Activated B cell treated with CpG ODN at 0.5 μM for 24 hours (primary cell): ENCODE results near the gene LPAR1. TPM values are rescaled to one million over a fixed set of nuclear protein-coding genes. Genes with fewer than 3 reads are reported as not detected.

ENCODE experiments used
- ATAC-seq: fragments of 200-7000 bp; cut with Tn5 transposase; one replicate; pipeline ENCODE4 v1.10.0; 2021; ENCODE audit warnings: low read depth, mild to moderate bottlenecking, moderate library complexity
- CTCF ChIA-PET: fragments of 350-600 bp; sonication (Branson Sonifier 250); formaldehyde crosslinking; loops from one replicate; lab custom pipeline; 2021; ENCODE audit warnings: antibody characterized with exemption; lab: Charles Lee
- POLR2A ChIA-PET: fragments of 350-600 bp; sonication (Branson Sonifier 250); formaldehyde crosslinking; loops from one replicate; lab custom pipeline; 2021; ENCODE audit warnings: antibody characterized with exemption; lab: Charles Lee
- DNase-seq: peaks from one replicate; pipeline ENCODE4 v3.0.0; 2022
- H3K27ac Mint-ChIP-seq: one replicate; pipeline ENCODE4 v1.8.0; 2020; ENCODE audit warnings: mixed read lengths
- H3K27me3 Mint-ChIP-seq: one replicate; pipeline ENCODE4 v1.8.0; 2021; ENCODE audit warnings: mixed read lengths
- H3K36me3 Mint-ChIP-seq: one replicate; pipeline ENCODE4 v1.8.0; 2021; ENCODE audit warnings: low read depth, mixed read lengths
- H3K4me1 Mint-ChIP-seq: one replicate; pipeline ENCODE4 v1.8.0; 2021; ENCODE audit warnings: mixed read lengths
- H3K4me3 Mint-ChIP-seq: one replicate; pipeline ENCODE4 v1.8.0; 2020; ENCODE audit warnings: mild to moderate bottlenecking, mixed read lengths
- H3K9me3 Mint-ChIP-seq: one replicate; pipeline ENCODE4 v1.8.0; 2020; ENCODE audit warnings: mixed read lengths
- intact Hi-C: fragments of 100-400 bp; cut with micrococcal nuclease; formaldehyde crosslinking; loops from one replicate; pipeline ENCODE4 v1.15.1; 2024
- total RNA-seq: library from RNA; stranded (reverse); gene quantifications from 2 replicates; pipeline ENCODE4 v1.2.3, GENCODE V29; 2022
- TF ChIP-seq, protein P1 (sequence below): fragments of 200-600 bp; IDR thresholded peaks from one replicate; pipeline ENCODE4 v1.8.0; 2022; ENCODE audit warnings: antibody characterized with exemption, mild to moderate bottlenecking

Gene LPAR1
- total RNA-seq, 1 donor from 2014 or later = not detected

DNA sequence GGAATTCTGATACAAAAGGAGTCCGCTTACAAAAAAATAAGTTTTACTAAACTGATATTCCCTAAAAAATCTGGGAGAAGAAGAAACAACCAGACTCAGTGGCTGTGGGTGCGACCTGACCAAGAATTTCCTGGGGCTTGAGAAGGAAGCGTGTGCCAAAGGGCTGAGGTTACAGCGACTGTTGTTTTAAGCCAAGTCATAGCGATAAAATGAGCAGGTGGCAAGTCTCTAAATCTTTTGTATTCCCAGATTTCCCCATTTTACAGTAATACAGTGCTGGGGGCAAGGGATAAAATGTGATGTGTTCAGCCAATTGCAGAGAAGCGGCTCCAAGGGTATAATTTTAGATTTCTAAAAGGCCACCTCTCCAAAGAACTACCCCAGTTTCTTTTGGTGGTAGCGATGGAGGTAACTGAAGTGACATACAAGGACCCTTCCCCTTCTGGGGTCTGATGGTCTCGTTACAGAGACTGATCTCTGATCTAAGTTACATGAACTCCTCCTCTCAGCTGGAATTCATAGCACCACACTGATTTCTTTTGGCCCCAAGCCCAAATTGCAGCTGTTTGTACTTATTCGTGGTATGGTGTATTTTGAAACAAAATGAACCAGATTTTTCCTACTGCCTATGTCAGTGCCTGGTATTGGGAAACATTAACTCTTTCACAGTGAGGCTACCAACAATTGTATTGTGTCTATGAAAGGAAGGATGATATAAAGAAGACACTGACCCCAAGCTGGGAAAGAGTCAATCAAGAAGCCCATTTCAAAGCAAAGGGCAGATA, 41.6 kb downstream of the LPAR1 start:
- CTCF ChIA-PET = no interaction called here

DNA sequence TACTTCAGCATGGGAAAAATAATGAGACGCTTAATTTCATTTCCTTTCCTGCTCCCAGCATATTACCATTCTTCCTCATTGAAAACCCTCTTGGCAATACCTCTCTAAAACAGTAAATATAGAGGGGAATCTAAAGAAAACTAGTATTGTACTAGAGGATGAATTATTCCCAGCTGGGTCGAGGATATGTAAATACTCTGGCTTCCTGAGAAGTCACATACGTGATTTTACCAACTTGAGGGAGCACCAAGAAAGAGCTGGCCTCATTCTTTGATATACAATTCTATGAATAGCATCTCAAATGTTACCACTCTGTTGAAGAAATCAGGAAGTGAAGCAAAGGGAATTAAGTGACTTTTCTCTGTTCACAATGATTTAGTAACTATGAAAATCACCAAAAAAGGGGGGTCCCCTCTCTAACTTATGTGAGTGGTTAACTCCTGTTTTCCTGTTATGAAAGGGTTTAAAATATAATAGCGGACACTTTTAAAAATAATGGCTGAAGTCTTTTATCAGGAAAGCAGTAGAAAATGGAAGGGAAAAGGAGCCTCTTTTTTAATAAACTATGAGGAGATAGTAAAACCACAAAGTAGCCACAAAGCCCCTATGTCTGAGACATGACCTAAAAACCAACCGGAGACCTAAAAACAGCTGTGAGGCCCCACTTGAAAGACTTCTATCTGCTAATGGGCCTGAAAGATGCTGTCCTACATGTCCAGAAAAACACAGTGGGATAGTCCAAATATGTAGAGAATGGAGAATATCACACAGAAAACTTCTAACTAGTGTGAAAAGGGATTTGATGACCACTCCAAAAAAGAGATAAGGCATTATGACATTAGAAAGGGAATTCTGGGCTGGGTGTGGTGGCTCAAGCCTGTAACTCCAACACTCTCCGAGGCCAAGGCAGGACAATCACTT, 42.6 kb downstream of the LPAR1 start:
- Mint-ChIP-seq H3K36me3 (no peaks in the 10 kb centered on the region), H3K27ac (no peak overlapping the region), H3K27me3 (no peaks in the 10 kb centered on the region), H3K9me3 (no peaks in the 10 kb centered on the region), H3K4me3 (no peak overlapping the region), H3K4me1 (peaks cover 6% of the 10 kb centered on the region)
- CTCF ChIA-PET = no interaction called here
- ATAC-seq (no peak), DNase-seq (no peak)
- POLR2A ChIA-PET = no interaction called here
- TF ChIP-seq, protein P1, sequence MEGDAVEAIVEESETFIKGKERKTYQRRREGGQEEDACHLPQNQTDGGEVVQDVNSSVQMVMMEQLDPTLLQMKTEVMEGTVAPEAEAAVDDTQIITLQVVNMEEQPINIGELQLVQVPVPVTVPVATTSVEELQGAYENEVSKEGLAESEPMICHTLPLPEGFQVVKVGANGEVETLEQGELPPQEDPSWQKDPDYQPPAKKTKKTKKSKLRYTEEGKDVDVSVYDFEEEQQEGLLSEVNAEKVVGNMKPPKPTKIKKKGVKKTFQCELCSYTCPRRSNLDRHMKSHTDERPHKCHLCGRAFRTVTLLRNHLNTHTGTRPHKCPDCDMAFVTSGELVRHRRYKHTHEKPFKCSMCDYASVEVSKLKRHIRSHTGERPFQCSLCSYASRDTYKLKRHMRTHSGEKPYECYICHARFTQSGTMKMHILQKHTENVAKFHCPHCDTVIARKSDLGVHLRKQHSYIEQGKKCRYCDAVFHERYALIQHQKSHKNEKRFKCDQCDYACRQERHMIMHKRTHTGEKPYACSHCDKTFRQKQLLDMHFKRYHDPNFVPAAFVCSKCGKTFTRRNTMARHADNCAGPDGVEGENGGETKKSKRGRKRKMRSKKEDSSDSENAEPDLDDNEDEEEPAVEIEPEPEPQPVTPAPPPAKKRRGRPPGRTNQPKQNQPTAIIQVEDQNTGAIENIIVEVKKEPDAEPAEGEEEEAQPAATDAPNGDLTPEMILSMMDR = no peak
- intact Hi-C loops = no loop called here

More for the DNA sequence above, 41.6 kb downstream of the LPAR1 start:
- H3K27ac Mint-ChIP-seq = no peak overlapping the region
- TF ChIP-seq, protein P1 = no peak
- intact Hi-C loops = no loop called here
- DNase-seq = no peak
- no peak for ATAC-seq
- H3K4me1 Mint-ChIP-seq = peaks cover 6% of the 10 kb centered on the region
- H3K9me3 Mint-ChIP-seq = no peaks in the 10 kb centered on the region
- POLR2A ChIA-PET = no interaction called here
- H3K27me3 Mint-ChIP-seq = no peaks in the 10 kb centered on the region
- H3K36me3 Mint-ChIP-seq = no peaks in the 10 kb centered on the region
- no peak overlapping the region for H3K4me3 Mint-ChIP-seq

DNA sequence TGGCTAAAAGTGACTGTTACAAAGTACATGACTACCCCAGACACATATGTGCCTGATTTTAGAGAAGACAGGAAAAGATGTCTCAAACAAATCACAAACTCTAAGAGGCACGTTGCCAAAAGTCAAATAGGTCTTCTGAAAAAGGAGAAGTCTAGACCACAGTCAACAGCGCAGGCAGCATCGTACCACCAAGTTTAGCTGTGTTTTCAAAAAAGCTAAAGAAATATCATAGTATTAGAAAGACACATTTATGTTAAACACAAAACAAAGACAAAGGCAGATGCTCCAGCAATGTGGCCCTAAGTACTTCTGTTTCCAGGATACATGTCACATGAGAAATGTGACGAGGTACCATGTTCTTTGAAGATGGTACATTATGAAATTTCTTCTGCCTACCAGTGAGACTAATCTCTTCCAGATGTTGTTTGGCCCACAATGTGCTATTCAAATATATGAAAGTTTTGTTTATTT, 43.5 kb downstream of the LPAR1 start:
- intact Hi-C loops = no loop called here
- ATAC-seq = no peak
- POLR2A ChIA-PET = no interaction called here

DNA sequence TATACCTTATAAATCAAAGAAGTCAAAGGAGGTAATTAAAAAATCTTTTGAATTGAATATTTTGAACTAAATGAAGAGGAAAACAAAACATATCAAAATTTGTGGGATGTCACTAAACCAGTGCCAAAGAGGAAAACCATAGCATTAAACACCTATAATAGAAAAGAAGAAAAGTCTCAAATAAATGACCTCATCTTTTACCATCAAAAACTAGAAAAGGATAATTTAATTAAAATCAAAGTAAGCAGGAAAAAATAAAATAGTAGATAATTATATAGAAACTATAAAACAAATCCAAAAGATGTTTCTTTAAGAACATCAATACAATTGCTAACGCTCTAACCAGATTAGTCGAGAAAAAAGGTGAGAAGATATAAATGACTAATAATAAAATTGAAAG, 47.8 kb downstream of the LPAR1 start:
- no peak for DNase-seq
- CTCF ChIA-PET = no interaction called here
- Mint-ChIP-seq H3K9me3 (peaks cover 2% of the 10 kb centered on the region), H3K4me3 (no peak overlapping the region), H3K4me1 (peaks cover 8% of the 10 kb centered on the region), H3K27ac (no peak overlapping the region), H3K36me3 (no peaks in the 10 kb centered on the region), H3K27me3 (no peaks in the 10 kb centered on the region)
- TF ChIP-seq, protein P1 = no peak
- no peak for ATAC-seq
- POLR2A ChIA-PET = no interaction called here
- intact Hi-C loops = no loop called here

More for the DNA sequence above, 43.5 kb downstream of the LPAR1 start:
- peaks cover 6% of the 10 kb centered on the region for H3K4me1 Mint-ChIP-seq
- no peaks in the 10 kb centered on the region for H3K36me3 Mint-ChIP-seq
- H3K27me3 Mint-ChIP-seq = no peaks in the 10 kb centered on the region
- H3K4me3 Mint-ChIP-seq = no peak overlapping the region
- TF ChIP-seq, protein P1 = no peak
- H3K9me3 Mint-ChIP-seq = no peaks in the 10 kb centered on the region
- H3K27ac Mint-ChIP-seq = no peak overlapping the region
- CTCF ChIA-PET = no interaction called here
- no peak for DNase-seq

DNA sequence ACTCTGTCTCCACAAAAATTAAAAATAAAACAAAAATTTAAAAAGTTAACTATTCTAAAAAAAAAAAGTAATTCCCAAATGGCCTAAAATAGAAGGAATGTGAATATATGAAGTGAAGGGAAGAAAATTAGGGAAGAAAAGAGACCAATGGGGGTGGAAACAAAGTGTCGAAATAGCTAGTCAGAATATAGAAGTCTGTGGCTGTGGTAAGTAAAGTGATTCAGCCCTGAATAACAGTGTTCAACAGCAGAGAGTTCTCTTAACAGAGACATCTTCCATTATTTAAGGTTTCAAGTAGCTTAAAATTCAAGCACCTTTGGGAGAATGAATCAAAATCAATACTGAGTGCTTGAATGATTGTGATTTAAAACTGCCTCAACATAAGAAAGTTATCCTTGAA, 51.7 kb downstream of the LPAR1 start:
- H3K4me3 Mint-ChIP-seq = no peak overlapping the region
- TF ChIP-seq, protein P1 = no peak
- peaks cover 4% of the 10 kb centered on the region for H3K9me3 Mint-ChIP-seq
- H3K27me3 Mint-ChIP-seq = no peaks in the 10 kb centered on the region
- POLR2A ChIA-PET = no interaction called here
- intact Hi-C loops = no loop called here
- H3K36me3 Mint-ChIP-seq = no peaks in the 10 kb centered on the region
- H3K4me1 Mint-ChIP-seq = peaks cover 2% of the 10 kb centered on the region
- DNase-seq (no peak), ATAC-seq (no peak)
- H3K27ac Mint-ChIP-seq = no peak overlapping the region
- CTCF ChIA-PET = no interaction called here
